ENCODE results near the gene TMEM35B. TPM values are rescaled to one million over a fixed set of nuclear protein-coding genes. Genes with fewer than 3 reads are reported as not detected.
"Not testable (repeated sequence)": the region's sequence is repeated elsewhere in the genome, so short reads cannot be mapped to it uniquely, and the experiment has no call there.

The TMEM35B gene
- total RNA-seq, 1 experiment from 2014 or later: 18.7 TPM

- Mint-ChIP-seq H3K4me3 (ENCODE audit: unreplicated experiment) (no peak overlapping the region), H3K9me3 (ENCODE audit: unreplicated experiment) (no peaks in the 10 kb centered on the region), H3K36me3 (ENCODE audit: insufficient read depth, unreplicated experiment) (no peaks in the 10 kb centered on the region), H3K27me3 (ENCODE audit: insufficient read depth, unreplicated experiment) (no peaks in the 10 kb centered on the region), H3K4me1 (ENCODE audit: insufficient read depth, unreplicated experiment) (no peaks in the 10 kb centered on the region), H3K27ac (ENCODE audit: low read depth, unreplicated experiment) (no peak overlapping the region)
- CTCF ChIA-PET: no interaction called here
- intact Hi-C loops (cut with micrococcal nuclease): no loop called here
- no peak for DNase-seq (ENCODE audit: unreplicated experiment)
- TF ChIP-seq CTCF (IDR thresholded peaks at IDR 0.05; ENCODE audit: unreplicated experiment): no peak
- BruUV-seq (replicated peaks): no TSS peak
- POLR2A ChIA-PET: interaction anchor here (4.3 kb wide), 1 partner anchor 11 kb away, joined by 16 read pairs; the partner anchor contains the start of gene TMEM35B
These were observed 11.8 kb downstream of the TMEM35B start for GRCh38 chr1:34973326-34973725.

GRCh38 chr1:34970829-34971228 is 14.3 kb downstream of the TMEM35B start:
- POLR2A ChIA-PET: interaction anchor here (0.6 to 0.7 kb wide), 2 partner anchors 9 to 109 kb away, joined by 3 read pairs; no protein-coding TSS in a partner anchor
- Mint-ChIP-seq H3K36me3 (ENCODE audit: insufficient read depth, unreplicated experiment) (no peaks in the 10 kb centered on the region), H3K4me1 (ENCODE audit: insufficient read depth, unreplicated experiment) (no peaks in the 10 kb centered on the region), H3K27me3 (ENCODE audit: insufficient read depth, unreplicated experiment) (no peaks in the 10 kb centered on the region), H3K4me3 (ENCODE audit: unreplicated experiment) (no peak overlapping the region), H3K9me3 (ENCODE audit: unreplicated experiment) (no peaks in the 10 kb centered on the region), H3K27ac (ENCODE audit: low read depth, unreplicated experiment) (no peak overlapping the region)
- no TSS peak for BruUV-seq (replicated peaks)
- no peak for DNase-seq (ENCODE audit: unreplicated experiment)
- intact Hi-C loops (cut with micrococcal nuclease): no loop called here
- TF ChIP-seq CTCF (IDR thresholded peaks at IDR 0.05; ENCODE audit: unreplicated experiment): no peak
- CTCF ChIA-PET: interaction anchor here (0.6 to 1.6 kb wide), 3 partner anchors 14 to 673 kb away, joined by 3 to 6 read pairs (median 4); partner anchors contain the start of gene TMEM35B

GRCh38 chr1:34970220-34970735 is 14.9 kb downstream of the TMEM35B start:
- BruUV-seq (replicated peaks): no TSS peak
- no peak for TF ChIP-seq CTCF (IDR thresholded peaks at IDR 0.05; ENCODE audit: unreplicated experiment)
- intact Hi-C loops (cut with micrococcal nuclease): no loop called here
- no peaks in the 10 kb centered on the region for H3K36me3 Mint-ChIP-seq (ENCODE audit: insufficient read depth, unreplicated experiment)
- no peak overlapping the region for H3K4me3 Mint-ChIP-seq (ENCODE audit: unreplicated experiment)
- POLR2A ChIA-PET: interaction anchor here (0.6 to 1.1 kb wide), 4 partner anchors 9 to 110 kb away, joined by 3 read pairs; no protein-coding TSS in a partner anchor
- CTCF ChIA-PET: interaction anchor here (0.6 to 1.6 kb wide), 2 partner anchors 15 to 76 kb away, joined by 4 to 6 read pairs; partner anchors contain the start of gene TMEM35B
- H3K4me1 Mint-ChIP-seq (ENCODE audit: insufficient read depth, unreplicated experiment): no peaks in the 10 kb centered on the region
- no peak for DNase-seq (ENCODE audit: unreplicated experiment)
- no peaks in the 10 kb centered on the region for H3K27me3 Mint-ChIP-seq (ENCODE audit: insufficient read depth, unreplicated experiment)
- no peak overlapping the region for H3K27ac Mint-ChIP-seq (ENCODE audit: low read depth, unreplicated experiment)
- no peaks in the 10 kb centered on the region for H3K9me3 Mint-ChIP-seq (ENCODE audit: unreplicated experiment)

- DNase-seq (ENCODE audit: unreplicated experiment); H3K27ac Mint-ChIP-seq (ENCODE audit: low read depth, unreplicated experiment); H3K27me3 Mint-ChIP-seq (ENCODE audit: insufficient read depth, unreplicated experiment); H3K4me1 Mint-ChIP-seq (ENCODE audit: insufficient read depth, unreplicated experiment); POLR2A ChIA-PET; CTCF ChIA-PET; H3K4me3 Mint-ChIP-seq (ENCODE audit: unreplicated experiment); intact Hi-C loops (cut with micrococcal nuclease); BruUV-seq (replicated peaks); H3K9me3 Mint-ChIP-seq (ENCODE audit: unreplicated experiment); H3K36me3 Mint-ChIP-seq (ENCODE audit: insufficient read depth, unreplicated experiment): not testable (repeated sequence)
These were observed 16.9 kb downstream of the TMEM35B start for GRCh38 chr1:34968297-34968696.

GRCh38 chr1:34967672-34968071 is 17.5 kb downstream of the TMEM35B start:
- intact Hi-C loops (cut with micrococcal nuclease); CTCF ChIA-PET; H3K4me1 Mint-ChIP-seq (ENCODE audit: insufficient read depth, unreplicated experiment); H3K4me3 Mint-ChIP-seq (ENCODE audit: unreplicated experiment); DNase-seq (ENCODE audit: unreplicated experiment); BruUV-seq (replicated peaks); H3K27me3 Mint-ChIP-seq (ENCODE audit: insufficient read depth, unreplicated experiment); H3K36me3 Mint-ChIP-seq (ENCODE audit: insufficient read depth, unreplicated experiment); POLR2A ChIA-PET; H3K9me3 Mint-ChIP-seq (ENCODE audit: unreplicated experiment); H3K27ac Mint-ChIP-seq (ENCODE audit: low read depth, unreplicated experiment): not testable (repeated sequence)
